Activated CD8-positive, alpha-beta memory T cell treated with anti-CD3 and anti-CD28 coated beads for 24 hours (primary cell): ENCODE data around the gene C17orf113.
"Not testable (repeated sequence)": the region's sequence is repeated elsewhere in the genome, so short reads cannot be mapped to it uniquely, and the experiment has no call there.

Source experiments
- DNase-seq: peaks from one replicate; pipeline ENCODE4 v3.0.0-alpha.2; 2020

Gene C17orf113

DNA sequence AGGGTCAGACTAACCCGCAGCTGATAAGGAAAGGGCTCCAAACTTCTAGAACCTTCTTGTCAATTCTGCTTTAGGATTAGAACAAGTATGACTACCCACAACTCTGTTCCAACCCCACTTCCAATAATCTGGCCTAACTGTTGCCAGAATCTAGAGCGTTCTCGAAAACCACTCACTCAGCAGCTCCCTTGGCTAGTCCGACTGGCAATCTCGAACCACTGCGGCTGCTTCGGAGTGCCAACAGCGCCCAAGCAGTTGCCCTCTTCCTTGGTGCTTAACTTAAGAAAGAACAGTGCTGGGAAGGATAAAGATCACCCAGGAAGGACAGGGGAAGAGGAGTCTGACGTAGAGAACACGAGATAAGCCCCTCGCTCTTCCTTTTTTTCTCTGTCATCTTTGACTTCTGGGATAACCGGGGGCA lies 34.0 kb downstream of the C17orf113 start:
- peak; percentile 65 for DNase-seq

DNA sequence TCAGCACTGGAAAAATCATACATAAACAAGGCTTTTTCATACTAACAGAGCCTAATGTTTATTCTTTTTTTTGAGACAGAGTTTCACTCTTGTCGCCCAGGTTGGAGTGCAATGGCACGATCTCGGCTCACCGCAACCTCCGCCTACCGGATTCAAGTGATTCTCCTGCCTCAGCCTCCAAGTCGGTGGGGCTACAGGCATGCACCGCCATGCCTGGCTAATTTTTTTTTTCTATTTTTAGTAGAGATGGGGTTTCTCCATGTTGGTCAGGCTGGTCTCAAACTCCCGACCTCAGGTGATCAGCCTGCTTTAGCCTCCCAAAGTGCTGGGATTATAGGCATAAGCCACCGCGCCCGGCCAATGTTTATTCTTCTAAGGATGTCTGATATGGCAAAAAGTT lies 36.7 kb downstream of the C17orf113 start:
- DNase-seq, result not testable (repeated sequence)

DNA sequence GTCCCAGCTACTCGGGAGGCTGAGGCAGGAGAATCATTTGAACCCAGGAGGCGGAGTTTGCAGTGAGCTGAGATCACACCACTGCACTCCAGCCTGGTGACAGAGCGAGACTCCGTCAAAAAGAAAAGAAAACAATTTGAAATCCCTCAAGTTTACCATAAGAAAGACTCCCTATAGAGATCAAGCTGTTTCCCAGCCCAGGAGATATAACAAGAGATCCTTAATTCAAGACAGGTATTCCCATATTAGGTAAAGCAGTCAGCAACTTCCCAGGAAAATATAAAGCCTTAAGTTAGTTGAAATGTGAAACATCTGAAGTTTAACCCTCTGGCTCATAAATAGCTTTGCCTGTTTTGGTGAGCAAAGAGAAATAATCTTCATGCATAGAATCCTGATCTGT lies 38.0 kb downstream of the C17orf113 start:
- not testable (repeated sequence) for DNase-seq

DNA sequence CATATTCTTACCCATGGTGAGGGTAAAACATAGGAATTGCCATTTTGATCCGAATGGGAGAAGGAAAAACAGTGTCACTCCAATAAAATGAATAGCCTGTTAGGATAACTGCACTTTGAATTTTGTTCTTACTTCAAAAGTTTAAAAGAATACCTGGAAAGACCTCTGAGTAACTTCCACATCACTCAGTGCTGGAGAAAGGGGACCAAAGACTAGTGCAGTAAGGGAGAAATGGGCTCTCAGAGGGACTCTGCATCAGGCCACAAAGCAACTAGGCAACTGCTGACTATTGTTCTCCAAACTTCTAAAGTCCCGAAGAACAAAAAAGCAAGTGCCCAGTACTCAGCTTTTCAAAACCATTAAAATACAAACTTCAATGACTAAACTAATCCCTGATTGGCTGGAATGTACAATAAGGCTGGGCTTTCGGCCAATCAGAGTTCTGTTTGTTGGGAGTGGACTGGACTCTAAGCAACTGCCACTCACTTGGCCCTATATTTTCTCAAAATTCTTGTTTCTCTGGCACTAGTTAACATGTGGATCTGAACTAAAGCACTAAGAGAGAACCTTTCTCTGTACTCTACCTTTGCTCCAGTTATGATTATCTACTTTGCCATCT lies 39.4 kb downstream of the C17orf113 start:
- no peak for DNase-seq

DNA sequence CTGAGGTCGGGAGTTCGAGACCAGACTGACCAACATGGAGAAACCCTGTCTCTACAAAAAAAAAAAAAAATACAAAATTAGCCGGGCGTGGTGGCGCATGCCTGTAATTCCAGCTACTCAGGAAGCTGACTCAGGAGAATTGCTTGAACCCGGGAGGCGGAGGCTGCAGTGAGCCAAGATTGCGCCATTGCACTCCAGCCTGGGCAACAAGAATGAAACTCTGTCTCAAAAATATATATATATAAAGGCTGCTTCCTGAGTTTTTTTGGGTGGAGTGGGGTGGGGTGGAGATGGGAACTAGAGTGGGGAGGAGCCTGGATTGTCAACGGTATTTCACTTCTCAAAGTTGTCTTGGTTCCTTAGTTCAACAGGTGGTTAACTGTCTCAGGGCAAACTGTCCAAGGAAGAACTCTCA lies 40.1 kb downstream of the C17orf113 start:
- not testable (repeated sequence) for DNase-seq

DNA sequence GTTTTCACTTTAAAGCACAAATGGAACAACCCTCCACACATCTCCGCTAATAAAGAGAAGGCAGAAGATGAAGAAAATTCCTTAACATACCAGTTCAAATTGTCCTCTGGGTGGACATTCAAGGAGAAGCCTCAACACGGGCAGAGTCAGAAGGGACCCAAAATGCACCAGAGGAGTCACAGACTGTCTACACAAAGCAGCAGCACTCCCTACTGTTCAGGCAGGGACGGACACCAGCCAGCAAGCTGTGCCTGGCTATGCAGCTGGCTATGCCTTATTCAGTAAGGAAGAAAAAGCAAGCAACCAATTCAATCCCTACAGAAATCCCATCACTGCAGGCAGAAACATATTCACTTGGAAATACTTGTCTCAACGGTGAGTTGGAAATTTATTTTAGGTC lies 41.2 kb downstream of the C17orf113 start:
- DNase-seq, result no peak

DNA sequence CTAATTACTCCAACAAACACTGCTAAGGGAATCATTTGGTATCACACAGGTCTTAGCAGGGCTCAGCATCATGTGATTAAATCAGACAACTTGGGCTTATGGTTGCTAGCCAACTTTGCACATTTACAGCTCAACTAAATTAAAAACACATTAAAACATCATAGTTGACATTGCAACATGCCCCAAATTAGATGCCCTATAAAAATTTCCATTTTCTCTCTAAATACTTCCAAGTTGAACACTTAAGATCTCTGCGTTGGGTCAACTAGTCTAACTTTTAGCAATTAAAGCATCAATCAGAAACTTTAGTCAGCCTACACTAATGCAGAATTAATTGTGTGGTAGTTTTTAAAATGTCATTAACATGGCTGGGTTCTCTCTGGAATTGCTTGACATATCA lies 45.2 kb downstream of the C17orf113 start:
- DNase-seq, result no peak

DNA sequence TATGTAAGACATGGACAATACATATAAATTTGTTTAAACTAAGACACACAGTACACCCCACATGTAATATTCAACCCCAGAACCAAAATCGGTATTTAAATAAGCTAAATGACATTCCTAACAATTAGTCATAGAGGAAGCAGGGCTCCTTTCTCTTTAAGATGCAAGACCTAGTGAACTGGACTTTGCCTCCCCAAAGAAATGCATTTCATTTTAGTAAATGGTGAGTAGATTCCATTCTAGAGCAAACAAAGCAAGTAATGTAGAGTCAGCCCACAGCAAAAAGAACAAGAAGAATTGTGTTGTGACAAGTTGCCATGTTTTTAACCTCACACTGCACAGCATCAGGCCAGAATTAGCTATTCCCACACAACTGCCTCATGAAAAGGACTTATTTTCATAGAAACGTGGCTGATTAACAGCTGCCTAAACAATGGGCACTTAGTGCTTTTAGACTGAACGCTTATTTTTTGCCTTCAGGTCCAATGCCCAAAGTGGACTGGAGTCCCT lies 47.6 kb downstream of the C17orf113 start:
- no peak for DNase-seq

DNA sequence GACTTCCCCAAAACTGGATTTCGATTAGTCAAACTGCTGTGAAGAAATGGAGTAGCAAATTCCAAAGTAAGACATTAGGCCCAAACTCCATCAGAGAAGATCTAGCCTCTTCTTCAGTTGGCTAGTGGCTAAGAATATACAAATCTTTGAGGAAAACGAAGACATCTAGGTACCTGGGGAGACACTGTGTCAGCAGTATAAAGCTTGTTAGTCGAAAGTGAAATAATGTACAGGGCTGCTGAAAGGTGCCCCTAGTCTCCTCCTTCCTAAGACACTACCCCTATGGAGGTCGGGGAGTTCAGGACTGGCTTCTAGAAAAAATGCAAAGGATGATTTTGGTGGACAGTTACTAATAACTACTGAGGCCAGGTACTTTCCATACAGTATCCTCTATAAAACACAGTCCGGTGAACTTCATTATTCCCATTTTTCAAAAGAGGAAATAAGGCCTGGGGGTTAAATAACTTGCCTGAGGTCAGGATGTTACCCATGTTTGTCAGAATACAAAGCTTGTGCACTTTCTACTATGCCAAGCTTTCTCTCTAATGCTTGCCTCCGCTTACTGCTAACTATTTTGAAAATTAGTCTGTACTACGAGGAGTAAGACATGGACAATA lies 48.1 kb downstream of the C17orf113 start:
- no peak for DNase-seq

DNA sequence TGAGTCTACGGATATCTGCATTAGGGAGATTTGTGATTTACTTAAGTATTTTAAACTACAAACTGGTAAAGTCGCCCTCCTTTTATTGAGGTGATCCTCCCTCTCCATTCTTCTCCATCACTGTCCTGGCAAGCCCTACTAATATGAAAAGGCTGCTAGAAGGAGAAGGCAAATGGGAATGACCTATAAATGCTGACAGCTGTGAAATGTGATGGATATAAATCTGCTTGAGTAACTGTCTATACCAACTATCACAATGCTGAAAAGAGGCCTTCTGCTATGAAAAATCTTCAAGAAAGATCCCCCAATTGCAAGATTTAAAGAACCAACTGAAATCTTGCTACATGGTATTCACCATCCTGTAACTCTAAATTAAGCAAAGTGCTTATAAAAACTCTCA lies 48.7 kb downstream of the C17orf113 start:
- DNase-seq, result no peak

DNA sequence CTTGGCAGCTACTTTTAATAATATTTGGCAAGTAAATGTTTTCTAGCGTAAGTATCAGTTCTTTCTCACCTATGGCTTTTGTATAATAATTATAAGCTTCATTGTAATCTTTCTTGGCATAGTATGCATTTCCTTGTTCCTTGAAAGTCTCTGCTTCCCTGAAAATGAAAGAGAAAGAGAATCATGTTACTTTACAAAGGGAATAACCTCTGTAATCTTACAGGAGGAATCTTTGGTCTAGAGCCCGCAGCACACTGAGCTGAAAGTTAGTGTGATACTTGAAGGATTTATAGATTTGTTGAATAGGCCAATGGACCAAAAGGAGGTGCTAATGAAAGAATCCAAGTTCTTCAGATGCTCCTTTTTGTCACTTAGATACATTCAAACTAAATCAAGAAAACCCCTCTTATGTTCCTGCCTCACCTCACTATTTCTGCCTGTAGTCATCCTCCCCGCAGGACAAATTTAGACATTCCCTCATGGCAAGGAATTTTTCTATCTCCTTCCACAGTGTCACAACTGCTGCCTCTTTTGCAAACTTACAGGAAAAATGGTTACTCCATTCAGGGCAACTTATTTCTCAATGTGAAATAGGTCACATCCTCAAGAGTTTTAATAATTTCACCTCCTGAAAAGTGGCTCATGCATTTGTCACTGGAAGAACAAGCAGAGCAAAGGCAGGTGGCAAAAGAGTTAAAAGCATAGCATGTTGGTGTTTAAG lies 49.8 kb downstream of the C17orf113 start:
- no peak for DNase-seq

DNA sequence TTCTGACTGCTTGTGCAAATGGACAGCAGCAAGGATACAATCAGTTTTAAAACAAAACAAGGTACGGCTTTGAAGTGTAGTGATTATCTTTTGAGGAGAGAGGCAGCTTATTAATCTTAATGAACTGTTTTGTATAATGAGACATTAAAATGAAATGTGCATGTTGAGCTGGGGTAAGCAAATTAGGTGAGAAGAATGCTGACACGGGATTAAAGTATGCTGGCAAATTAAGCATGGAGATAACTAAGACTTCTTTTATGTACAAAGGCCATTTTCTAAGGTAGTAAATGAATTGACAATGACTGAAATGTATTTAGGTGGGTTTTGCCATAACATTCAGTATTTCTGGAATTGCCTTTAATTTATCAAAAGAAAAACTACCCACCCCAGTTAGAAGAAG lies 51.9 kb downstream of the C17orf113 start:
- DNase-seq, result no peak

DNA sequence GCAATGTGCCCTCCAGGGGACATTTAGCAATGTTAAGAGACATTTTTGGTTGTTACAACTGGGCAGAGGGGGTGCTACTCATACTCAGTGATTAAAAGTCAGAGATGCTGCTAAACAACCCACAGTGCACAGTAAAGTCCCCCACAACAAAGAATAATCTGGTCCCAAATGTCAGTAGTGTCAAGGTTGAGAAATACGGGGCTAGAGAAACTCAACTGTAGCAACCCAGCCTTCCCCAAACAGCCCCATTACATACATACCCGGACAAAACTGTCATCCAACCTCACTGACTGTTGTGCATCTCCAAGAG lies 53.6 kb downstream of the C17orf113 start:
- no peak for DNase-seq

DNA sequence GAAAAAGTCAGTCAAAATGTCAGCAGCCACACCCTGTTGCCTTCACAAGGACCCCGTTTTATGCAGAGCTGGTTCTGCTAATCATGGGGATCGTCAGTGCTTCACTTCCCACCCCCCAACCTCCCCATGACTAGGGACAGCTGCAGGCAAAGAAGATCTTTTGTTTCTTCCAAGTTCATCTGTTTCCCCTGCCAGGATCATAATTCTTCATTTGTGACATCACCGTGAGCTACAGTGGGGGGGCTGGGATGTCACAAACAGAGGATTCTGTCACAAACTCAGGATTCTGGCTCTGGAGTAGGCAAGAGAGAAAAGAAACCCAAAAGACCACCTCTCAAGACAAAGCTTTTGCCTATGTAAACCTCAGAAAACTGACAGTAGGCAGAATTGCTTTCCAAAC lies 57.8 kb downstream of the C17orf113 start:
- no peak for DNase-seq

DNA sequence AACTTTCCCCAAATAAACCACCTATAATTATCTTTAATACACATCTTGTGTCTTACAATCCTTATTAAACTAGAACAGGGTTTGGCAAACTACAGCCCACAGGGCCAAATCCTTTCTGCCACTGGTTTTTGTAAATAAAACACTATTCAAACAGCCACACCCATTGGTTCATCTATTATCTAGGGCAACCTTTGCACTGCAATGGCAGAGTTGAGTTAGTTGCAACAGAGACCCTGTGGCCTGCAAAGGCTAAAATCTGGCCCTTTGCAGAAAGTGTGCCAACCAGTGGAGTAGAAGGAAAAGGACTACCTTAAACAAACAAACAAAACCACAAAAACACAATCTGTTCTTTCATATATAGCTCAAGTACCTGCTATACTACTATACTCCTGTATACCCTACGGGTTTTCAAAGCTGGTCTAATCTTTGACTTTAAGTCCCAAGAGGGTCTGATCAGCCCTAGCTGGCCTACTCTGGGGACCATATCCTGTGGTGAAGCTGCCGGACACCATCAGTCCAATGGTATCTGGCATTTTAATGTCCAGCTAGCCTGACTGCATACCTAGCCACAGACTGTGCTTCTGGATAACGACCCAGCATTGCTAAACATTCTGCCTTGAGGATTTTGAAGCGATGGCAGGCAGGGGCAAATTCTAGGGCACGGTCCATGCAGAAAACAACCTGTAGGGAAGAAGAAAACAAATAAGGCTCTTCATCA lies 60.5 kb downstream of the C17orf113 start:
- DNase-seq, result no peak

DNA sequence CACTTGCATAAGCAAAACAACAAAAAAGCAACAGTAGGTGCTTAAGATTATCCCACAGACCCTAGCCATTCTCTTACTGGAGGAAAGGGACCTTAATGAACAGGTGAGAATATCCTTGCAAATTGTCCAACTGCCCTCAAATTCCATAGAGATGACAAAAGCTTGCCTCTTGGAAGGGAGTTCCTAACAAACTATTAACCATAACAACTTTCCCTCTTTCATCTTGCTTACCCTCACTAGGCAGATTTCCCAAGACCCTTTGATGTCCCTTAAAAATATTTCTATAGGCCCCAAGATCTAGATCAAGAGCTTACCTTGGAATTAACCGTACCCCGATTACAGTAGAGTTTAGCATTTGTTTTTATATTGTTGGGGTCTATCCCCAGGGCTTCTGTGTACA lies 62.0 kb downstream of the C17orf113 start:
- DNase-seq, result no peak
